H1 (cell line): ENCODE measurements around the gene TBC1D2. TPM values are rescaled to one million over a fixed set of nuclear protein-coding genes. Genes with fewer than 3 reads are reported as not detected.

ENCODE experiments used
- CTCF ChIA-PET: fragments of 300-600 bp; sonication (Branson Sonifier 250); formaldehyde crosslinking; loops from one replicate; lab custom pipeline; 2021; ENCODE audit not compliant: partially characterized antibody; lab: Charles Lee
- POLR2A ChIA-PET: fragments of 300-600 bp; sonication (Branson Sonifier 250); formaldehyde crosslinking; loops from one replicate; lab custom pipeline; 2021; ENCODE audit warnings: inconsistent platforms; ENCODE audit not compliant: partially characterized antibody; lab: Charles Lee
- DNase-seq, 2 experiments: peaks; one replicate each; pipeline versions ENCODE4 v3.0.0 to v3.0.0-alpha.2; 2010 to 2022; ENCODE audit warnings: low spot score in 2 of 2, low read depth in 1 of 2, mixed read lengths in 1 of 2
- FAIRE-seq: peaks from 2 replicates; lab custom pipeline; 2011; peaks lifted over from hg19 to GRCh38; lab: Jason Lieb, UNC
- H2AFZ ChIP-seq: 2 replicates; pipeline ENCODE4 v1.8.1; 2012; ENCODE audit warnings: low read length, inconsistent platforms
- H2AK5ac ChIP-seq: 2 replicates; pipeline ENCODE4 v1.6.1; 2013; ENCODE audit warnings: low read depth, low read length
- H2BK120ac ChIP-seq: replicated peaks from 2 replicates; pipeline ENCODE3; 2013; ENCODE audit warnings: low read depth, low read length, inconsistent platforms
- H2BK12ac ChIP-seq: 2 replicates; pipeline ENCODE4 v1.6.1; 2013; ENCODE audit warnings: low read depth, low read length
- H2BK15ac ChIP-seq: 2 replicates; pipeline ENCODE4 v1.6.1; 2013; ENCODE audit warnings: low read length
- H2BK20ac ChIP-seq: 2 replicates; pipeline ENCODE4 v1.6.1; 2013; ENCODE audit warnings: low read length
- H2BK5ac ChIP-seq: 2 replicates; pipeline ENCODE4 v1.6.1; 2013; ENCODE audit warnings: low read depth, low read length
- H3K14ac ChIP-seq: 2 replicates; pipeline ENCODE4 v1.6.1; 2013; ENCODE audit warnings: inconsistent platforms; ENCODE audit not compliant: insufficient read length
- H3K18ac ChIP-seq: 2 replicates; pipeline ENCODE4 v1.6.1; 2013; ENCODE audit warnings: low read length; ENCODE audit errors: extremely low read depth
- H3K23ac ChIP-seq: 2 replicates; pipeline ENCODE4 v1.6.1; 2013; ENCODE audit warnings: inconsistent platforms; ENCODE audit not compliant: insufficient read length
- H3K23me2 ChIP-seq: 2 replicates; pipeline ENCODE4 v1.6.1; 2013; ENCODE audit warnings: low read depth, low read length
- H3K27ac ChIP-seq: 2 replicates; pipeline ENCODE4 v1.6.1; 2011; ENCODE audit warnings: low read depth, low read length, inconsistent platforms
- H3K27me3 ChIP-seq, 4 experiments: replicated peaks in 1 of 4; 1 replicate in 1 of 4; 2 replicates in 3 of 4; pipeline versions ENCODE4 v1.6.1 to v1.8.1; 2011 to 2013; ENCODE audit warnings: low read length in 3 of 4, mild to moderate bottlenecking in 3 of 4, inconsistent platforms in 2 of 4, mixed read lengths in 2 of 4, moderate library complexity in 1 of 4; ENCODE audit not compliant: control insufficient read depth in 3 of 4, insufficient read depth in 3 of 4; ENCODE audit errors: extremely low read depth in 1 of 4
- H3K36me3 ChIP-seq, 4 experiments: 2 replicates each; pipeline versions ENCODE4 v1.6.1 to v1.8.1; 2011 to 2013; ENCODE audit warnings: mild to moderate bottlenecking in 4 of 4, low read length in 3 of 4, moderate library complexity in 2 of 4, control low read depth in 1 of 4, inconsistent platforms in 1 of 4; ENCODE audit not compliant: insufficient read depth in 4 of 4, control insufficient read depth in 2 of 4
- H3K4ac ChIP-seq: replicated peaks from 2 replicates; pipeline ENCODE3; 2013; ENCODE audit warnings: low read length, low read depth, mixed read lengths, inconsistent platforms; ENCODE audit not compliant: insufficient read length
- H3K4me1 ChIP-seq, 4 experiments: replicated peaks in 1 of 4; 1 replicate in 1 of 4; 2 replicates in 3 of 4; pipeline versions ENCODE4 v1.6.1 to v1.8.1; 2011 to 2013; ENCODE audit warnings: low read length in 3 of 4, inconsistent platforms in 2 of 4, mixed read lengths in 1 of 4; ENCODE audit not compliant: insufficient read depth in 4 of 4, control insufficient read depth in 3 of 4
- H3K4me2 ChIP-seq, 2 experiments: 2 replicates each; pipeline versions ENCODE4 v1.6.1 to v1.8.1; 2011 to 2013; ENCODE audit warnings: low read depth in 2 of 2, low read length in 2 of 2, control low read depth in 1 of 2, inconsistent platforms in 1 of 2, mild to moderate bottlenecking in 1 of 2; ENCODE audit not compliant: insufficient read depth in 1 of 2
- H3K4me3 ChIP-seq, 4 experiments: fragments of 200-600, 300-600 bp in 1 of 4; sonication (generic), shearing (Covaris generic), sonication (Bioruptor Twin) in 1 of 4; 2 replicates each; pipeline versions ENCODE4 v1.5.1 to v1.8.1; 2011 to 2016; ENCODE audit warnings: low read length in 4 of 4, low read depth in 3 of 4, control low read depth in 2 of 4, inconsistent platforms in 2 of 4, mild to moderate bottlenecking in 2 of 4, mixed read lengths in 1 of 4, moderate library complexity in 1 of 4; ENCODE audit not compliant: insufficient read depth in 2 of 4; ENCODE audit errors: extremely low read depth in 1 of 4
- H3K56ac ChIP-seq: replicated peaks from 2 replicates; pipeline ENCODE3; 2013; ENCODE audit warnings: low read depth, mild to moderate bottlenecking, mixed read lengths, low read length, inconsistent platforms; ENCODE audit not compliant: insufficient read length
- H3K79me1 ChIP-seq: 2 replicates; pipeline ENCODE4 v1.6.1; 2013; ENCODE audit warnings: low read depth, low read length, control low read depth
- H3K79me2 ChIP-seq, 2 experiments: 2 replicates each; pipeline versions ENCODE4 v1.6.1 to v1.8.1; 2012 to 2013; ENCODE audit warnings: low read length in 2 of 2, mild to moderate bottlenecking in 2 of 2, inconsistent platforms in 1 of 2; ENCODE audit not compliant: insufficient read depth in 2 of 2, control insufficient read depth in 1 of 2
- H3K9ac ChIP-seq, 4 experiments: replicated peaks in 1 of 4; 1 replicate in 1 of 4; 2 replicates in 3 of 4; pipeline versions ENCODE4 v1.6.1 to v1.8.1; 2011 to 2013; ENCODE audit warnings: low read depth in 3 of 4, low read length in 3 of 4, control low read depth in 2 of 4, mild to moderate bottlenecking in 2 of 4, moderate library complexity in 2 of 4, inconsistent platforms in 1 of 4; ENCODE audit errors: extremely low read depth in 1 of 4
- H3K9me3 ChIP-seq, 2 experiments: 2 replicates each; pipeline versions ENCODE4 v1.6.1 to v1.8.1; 2012 to 2013; ENCODE audit warnings: mild to moderate bottlenecking in 2 of 2, moderate library complexity in 2 of 2, control low read depth in 1 of 2, inconsistent platforms in 1 of 2, low read depth in 1 of 2, low read length in 1 of 2, mixed read lengths in 1 of 2; ENCODE audit not compliant: insufficient read depth in 2 of 2
- H4K20me1 ChIP-seq, 2 experiments: replicated peaks in 1 of 2; 2 replicates each; pipeline versions ENCODE3 to v1.8.1; 2011 to 2013; ENCODE audit warnings: inconsistent platforms in 2 of 2, low read length in 2 of 2, mild to moderate bottlenecking in 1 of 2; ENCODE audit not compliant: insufficient read depth in 2 of 2, control insufficient read depth in 1 of 2
- H4K5ac ChIP-seq: 2 replicates; pipeline ENCODE4 v1.6.1; 2013; ENCODE audit warnings: low read length, low read depth, mixed read lengths, inconsistent platforms; ENCODE audit not compliant: insufficient read length
- H4K8ac ChIP-seq: 2 replicates; pipeline ENCODE4 v1.8.0; 2013; ENCODE audit warnings: mild to moderate bottlenecking, moderate library complexity, low read length, inconsistent platforms; ENCODE audit not compliant: insufficient read depth; ENCODE audit errors: extremely low read depth
- H4K91ac ChIP-seq: replicated peaks from 2 replicates; pipeline ENCODE3; 2013; ENCODE audit warnings: low read length, mixed read lengths, inconsistent platforms; ENCODE audit not compliant: insufficient read length
- BRCA1 ChIP-seq: IDR thresholded peaks from 2 replicates; pipeline ENCODE4 v1.6.1; 2012; ENCODE audit warnings: low read depth, low read length, improper control_type of control experiment
- CBX8 ChIP-seq: fragments of 300-800, 300-1000 bp; sonication (generic); IDR thresholded peaks from 2 replicates; pipeline ENCODE4 v1.7.1; 2016; ENCODE audit warnings: low read depth, low read length, borderline replicate concordance
- CEBPB ChIP-seq: IDR thresholded peaks from 2 replicates; pipeline ENCODE4 v1.6.1; 2012; ENCODE audit warnings: low read depth, low read length
- CTBP2 ChIP-seq: IDR thresholded peaks from 2 replicates; pipeline ENCODE4 v1.7.0; 2011; ENCODE audit warnings: borderline replicate concordance, mild to moderate bottlenecking, moderate library complexity, mixed read lengths, low read length; ENCODE audit not compliant: insufficient read depth, insufficient read length
- EZH2 ChIP-seq: fragments of 200-600 bp; sonication (generic); IDR thresholded peaks from 2 replicates; pipeline ENCODE4 v1.7.1; 2012; ENCODE audit warnings: low read depth, mild to moderate bottlenecking, moderate library complexity, low read length, inconsistent platforms; ENCODE audit not compliant: severe bottlenecking
- FOSL1 ChIP-seq: IDR thresholded peaks from 2 replicates; pipeline ENCODE4 v1.6.1; 2011; ENCODE audit warnings: mild to moderate bottlenecking, low read depth, low read length, moderate library complexity; ENCODE audit not compliant: insufficient read depth
- NRF1 ChIP-seq: IDR thresholded peaks from 2 replicates; pipeline ENCODE4 v1.6.1; 2011; ENCODE audit warnings: mild to moderate bottlenecking, low read depth, low read length, improper control_type of control experiment
- POU5F1 ChIP-seq: IDR thresholded peaks from 2 replicates; pipeline ENCODE4 v1.6.1; 2011; ENCODE audit warnings: low read depth, mild to moderate bottlenecking, low read length, moderate library complexity
- RBBP5 ChIP-seq: IDR thresholded peaks from 2 replicates; pipeline ENCODE4 v1.7.1; 2012; ENCODE audit warnings: low read depth, mild to moderate bottlenecking, inconsistent platforms, low read length, moderate library complexity, borderline replicate concordance
- SAP30 ChIP-seq: fragments of 300-600 bp; sonication (generic); IDR thresholded peaks from 2 replicates; pipeline ENCODE4 v1.7.1; 2012; ENCODE audit warnings: low read length, moderate library complexity, mild to moderate bottlenecking, inconsistent platforms; ENCODE audit not compliant: insufficient read depth, insufficient replicate concordance
- SIN3A ChIP-seq, 2 experiments: IDR thresholded peaks in 1 of 2; conservative IDR thresholded peaks in 1 of 2; 2 replicates each; pipeline ENCODE4 v1.6.1; 2011 to 2012; ENCODE audit warnings: low read length in 2 of 2, improper control_type of control experiment in 1 of 2, low read depth in 1 of 2, mild to moderate bottlenecking in 1 of 2
- SP4 ChIP-seq: IDR thresholded peaks from 2 replicates; pipeline ENCODE4 v1.6.1; 2012; ENCODE audit warnings: low read length, inconsistent platforms
- YY1 ChIP-seq: IDR thresholded peaks from 2 replicates; pipeline ENCODE4 v1.6.1; 2011; ENCODE audit warnings: low read depth, mild to moderate bottlenecking, low read length
- WGBS, 2 experiments: shearing (Covaris generic) in 1 of 2; methylation state at CpG; one replicate each; pipeline versions ENCODE4 v1.1.6 to v1.1.7; 2013 to 2015; ENCODE audit warnings: low lambda C conversion rate in 2 of 2, mixed read lengths in 2 of 2, inconsistent platforms in 1 of 2, low coverage in 1 of 2, missing lambda C conversion rate in 1 of 2; ENCODE audit not compliant: insufficient replicate concordance in 2 of 2, insufficient coverage in 1 of 2, insufficient read length in 1 of 2; ENCODE audit errors: extremely low coverage in 1 of 2, missing lambda C conversion rate in 1 of 2; 5-methylcytosine and 5-hydroxymethylcytosine counted together
- polyA plus RNA-seq, 7 experiments: library from polyadenylated mRNA; depleted of rRNA in 3 of 7; stranded (reverse) in 5 of 7; unstranded in 2 of 7; fragments of >200 nt in 5 of 7; fragments of 200-250 nt in 2 of 7; gene quantifications; 1 replicate in 5 of 7; 2 replicates in 1 of 7; 4 replicates in 1 of 7; pipeline versions ENCODE4 v1.2.1 to v1.2.3, GENCODE V29; 2011 to 2013; ENCODE audit warnings: missing spikeins in 2 of 7, mixed read lengths in 2 of 7
- total RNA-seq: library from RNA; stranded (reverse); fragmentation: NEBNext Ultra II Directional; extraction: Animal tissue kit (Norgen Biotek cat#: 25700); gene quantifications from 2 replicates; pipeline ENCODE4 v1.2.1, GENCODE V29; 2021

TBC1D2 gene
- total and polyA plus RNA-seq, 2 of the 8 experiments (the other 6 are each of a cell fraction or from before 2014, with no cell fraction given), result 7.4 TPM

DNA sequence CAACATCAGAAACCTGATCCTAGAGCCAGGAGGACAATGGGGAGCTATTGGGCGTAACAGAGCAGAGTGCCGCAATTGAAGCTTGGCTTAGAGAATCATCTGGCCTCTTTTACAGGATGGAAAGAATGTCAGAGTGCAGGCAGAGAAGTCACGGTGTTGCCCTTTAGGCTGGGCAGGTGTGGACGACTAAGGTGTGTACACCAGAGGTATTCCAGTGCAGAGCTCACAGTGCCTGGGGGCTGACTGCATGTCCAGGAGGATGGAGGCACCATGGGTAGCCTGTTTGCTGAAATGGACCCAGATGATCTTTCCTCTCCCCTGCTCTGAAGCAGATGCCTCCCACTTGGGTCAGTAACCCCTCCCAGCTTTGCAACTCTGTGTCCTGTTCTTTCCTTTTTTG lies 48.9 kb upstream of the TBC1D2 start:
- Histone ChIP-seq H4K5ac (no peak overlapping the region), H3K9me3 (no peaks in the 10 kb centered on the region), H2BK20ac (no peak overlapping the region), H3K18ac (no peak overlapping the region), H3K14ac (no peak overlapping the region), H3K4me2 (no peak overlapping the region), H2AFZ (no peak overlapping the region), H4K20me1 (no peaks in the 10 kb centered on the region), H3K23me2 (no peaks in the 10 kb centered on the region), H3K79me2 (no peaks in the 10 kb centered on the region), H4K8ac (no peak overlapping the region), H3K27ac (no peak overlapping the region), H3K4me3 (no peak overlapping the region), H2BK5ac (no peak overlapping the region), H3K56ac (no peak overlapping the region), H3K36me3 (no peaks in the 10 kb centered on the region), H3K9ac (no peak overlapping the region), H3K4ac (no peak overlapping the region), H3K4me1 (no peaks in the 10 kb centered on the region; a peak in 1 of 7 replicates), H3K23ac (no peak overlapping the region), H2BK12ac (no peak overlapping the region), H2BK120ac (no peak overlapping the region), H2BK15ac (no peak overlapping the region), H2AK5ac (no peak overlapping the region; the same call in 1 of the 2 replicates), H4K91ac (no peak overlapping the region), H3K27me3 (peaks cover 0 to 2% (median 0%) of the 10 kb centered on the region in 4 experiments; a peak in 1 of 7 replicates), H3K79me1 (no peaks in the 10 kb centered on the region)
- POLR2A ChIA-PET, result no interaction called here
- CTCF ChIA-PET, result interaction anchor here (0.8 to 1.9 kb wide), 6 partner anchors 8 to 169 kb away, joined by 3 to 11 read pairs (median 3); no protein-coding TSS in a partner anchor
- FAIRE-seq (no peak), DNase-seq (no peak)
- 95% methylated on average over 4 of the region's 4 CpGs; no CpG with 5 or more reads in 1 of the 2 experiments for WGBS, 2 experiments
- TF ChIP-seq YY1 (no peak), CTBP2 (no peak), BRCA1 (no peak), SAP30 (no peak), NRF1 (no peak), CEBPB (no peak), SIN3A (conservative IDR thresholded peaks at IDR 0.05 in 1 of 2, IDR thresholded peaks at IDR 0.05 in 1 of 2; ENCODE audit: low read depth in 1 of 2, low read length in 2 of 2) (no peak), EZH2 (no peak), RBBP5 (no peak), SP4 (no peak), CBX8 (no peak), FOSL1 (no peak), POU5F1 (no peak)
